Prostate gland (tissue), 2 donors: ENCODE measurements around the gene RAB27B.
"Not testable (repeated sequence)": the region's sequence is repeated elsewhere in the genome, so short reads cannot be mapped to it uniquely, and the experiment has no call there.

ENCODE experiments used
- CTCF ChIP-seq, 4 experiments: fragments of 200-600 bp in 2 of 4; fragments of 450-650 bp in 2 of 4; sonication (generic) in 2 of 4; IDR thresholded peaks; 1 replicate in 3 of 4; 2 replicates in 1 of 4; pipeline ENCODE4 v1.5.1; 2016 to 2019; ENCODE audit warnings: antibody characterized with exemption in 4 of 4, mild to moderate bottlenecking in 2 of 4, moderate library complexity in 2 of 4
- POLR2A ChIP-seq: fragments of 450-650 bp; IDR thresholded peaks from one replicate; pipeline ENCODE4 v1.6.1; 2016; ENCODE audit warnings: antibody characterized with exemption, mild to moderate bottlenecking
- POLR2AphosphoS5 ChIP-seq: sonication (generic); formaldehyde crosslinking; IDR thresholded peaks from one replicate; pipeline ENCODE4 v1.6.1; 2017; ENCODE audit warnings: antibody characterized with exemption

GRCh38 chr18:54820785-54821275 lies 7.4 kb upstream of the RAB27B start:
- TF ChIP-seq CTCF (IDR thresholded peaks at IDR 0.05); POLR2A; POLR2AphosphoS5: not testable (repeated sequence)
